CD4-positive, alpha-beta T cell (primary cell): ENCODE measurements around the gene RNF7. TPM values are rescaled to one million over a fixed set of nuclear protein-coding genes. Genes with fewer than 3 reads are reported as not detected.
"Not testable (repeated sequence)": the region's sequence is repeated elsewhere in the genome, so short reads cannot be mapped to it uniquely, and the experiment has no call there.

Source experiments
- ATAC-seq: fragments of 200-7000 bp; cut with Tn5 transposase; one replicate; pipeline ENCODE4 v1.10.0; 2022; ENCODE audit warnings: mild to moderate bottlenecking; ENCODE audit not compliant: poor library complexity
- CTCF ChIA-PET: fragments of 350-600 bp; sonication (Branson Sonifier 250); formaldehyde crosslinking; loops from one replicate; lab custom pipeline; 2021; ENCODE audit warnings: antibody characterized with exemption, inconsistent platforms; lab: Charles Lee
- POLR2A ChIA-PET: fragments of 350-600 bp; sonication (Branson Sonifier 250); formaldehyde crosslinking; loops from one replicate; lab custom pipeline; 2021; ENCODE audit warnings: antibody characterized with exemption, inconsistent platforms; lab: Charles Lee
- DNase-seq, 14 experiments: peaks; one replicate each; pipeline ENCODE4 v3.0.0-alpha.2; 2013 to 2020; ENCODE audit warnings: mixed read lengths in 2 of 14
- H3K27ac ChIP-seq, 2 donors: one replicate each; pipeline versions ENCODE4 v1.5.1 to v1.7.0; 2013; ENCODE audit warnings: low read length in 2 of 2, low read depth in 1 of 2, mild to moderate bottlenecking in 1 of 2
- H3K27me3 ChIP-seq, 2 experiments: 1 replicate in 1 of 2; 2 replicates in 1 of 2; pipeline versions ENCODE4 v1.6.1 to v1.7.0; 2013; ENCODE audit warnings: low read length in 2 of 2, control low read depth in 1 of 2, mild to moderate bottlenecking in 1 of 2, moderate library complexity in 1 of 2; ENCODE audit not compliant: insufficient read depth in 2 of 2, control insufficient read depth in 1 of 2
- H3K36me3 ChIP-seq: one replicate; pipeline ENCODE4 v1.6.1; 2013; ENCODE audit warnings: low read length, control low read depth; ENCODE audit not compliant: insufficient read depth
- H3K4me1 ChIP-seq: one replicate; pipeline ENCODE4 v1.6.1; 2013; ENCODE audit warnings: low read length, control low read depth; ENCODE audit not compliant: insufficient read depth
- H3K4me3 ChIP-seq: one replicate; pipeline ENCODE4 v1.5.1; 2013; ENCODE audit warnings: mild to moderate bottlenecking, low read length, moderate library complexity
- H3K9me3 ChIP-seq, 2 experiments: 1 replicate in 1 of 2; 2 replicates in 1 of 2; pipeline versions ENCODE4 v1.6.1 to v1.7.0; 2013; ENCODE audit warnings: low read length in 2 of 2, mild to moderate bottlenecking in 2 of 2, control low read depth in 1 of 2, moderate library complexity in 1 of 2; ENCODE audit not compliant: control insufficient read depth in 1 of 2, insufficient read depth in 1 of 2
- H3K27ac Mint-ChIP-seq: one replicate; pipeline ENCODE4 v1.8.0; 2020; ENCODE audit warnings: mixed read lengths
- H3K27me3 Mint-ChIP-seq: one replicate; pipeline ENCODE4 v1.8.0; 2021; ENCODE audit warnings: mixed read lengths
- H3K36me3 Mint-ChIP-seq: one replicate; pipeline ENCODE4 v1.8.0; 2021; ENCODE audit warnings: low read depth, mixed read lengths
- H3K4me1 Mint-ChIP-seq: one replicate; pipeline ENCODE4 v1.8.0; 2021; ENCODE audit warnings: low read depth, mixed read lengths
- H3K4me3 Mint-ChIP-seq: one replicate; pipeline ENCODE4 v1.8.0; 2020; ENCODE audit warnings: mild to moderate bottlenecking, mixed read lengths
- H3K9me3 Mint-ChIP-seq: one replicate; pipeline ENCODE4 v1.8.0; 2020; ENCODE audit warnings: mixed read lengths
- intact Hi-C, 2 experiments: fragments of 100-400 bp; cut with DNase I in 1 of 2; cut with micrococcal nuclease in 1 of 2; formaldehyde crosslinking; loops; one replicate each; pipeline versions ENCODE4 v1.15.1 to v1.9.0; 2023 to 2025; cut with DNase I, micrococcal nuclease
- total RNA-seq, 174 experiments: library from RNA in 2 of 174; stranded (reverse) in 2 of 174; gene quantifications; one replicate each; pipeline ENCODE4 v1.2.3 and lab custom pipeline; 2021 to 2026
- TF ChIP-seq, protein P1 (sequence below): fragments of 200-600 bp; IDR thresholded peaks from one replicate; pipeline ENCODE4 v1.8.0; 2022; ENCODE audit warnings: antibody characterized with exemption, mild to moderate bottlenecking

RNF7 gene
- total RNA-seq, 2 experiments from 2014 or later = 60.7 to 65.7 TPM

DNA sequence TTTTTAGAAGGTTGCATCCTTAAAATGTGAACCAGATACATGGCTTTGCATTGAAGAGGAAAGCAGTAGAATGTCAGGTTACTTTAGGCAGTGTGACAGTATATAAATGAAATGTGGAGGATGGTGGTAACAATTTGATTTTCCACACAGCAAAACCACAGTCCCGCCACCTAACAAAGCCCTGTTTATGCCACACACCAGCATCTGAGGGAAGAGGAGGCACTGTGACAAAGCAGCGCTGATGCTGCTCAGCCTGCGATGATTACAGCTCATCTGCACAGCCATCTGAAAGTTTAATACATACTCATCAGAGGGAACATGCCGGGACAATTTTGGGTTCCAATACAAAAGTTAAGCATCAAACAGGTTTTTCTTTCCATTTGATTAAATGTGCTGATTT lies 8.9 kb downstream of the RNF7 start:
- ATAC-seq (no peak), DNase-seq (no peak)
- intact Hi-C loops = loop anchor here in 1 of 2 experiments (10.0 kb wide), 1 partner anchor 1248 kb away; no protein-coding TSS in a partner anchor
- Histone ChIP-seq H3K4me3 (no peak overlapping the region), H3K27me3 (no peaks in the 10 kb centered on the region), H3K4me1 (peaks cover 3% of the 10 kb centered on the region), H3K27ac (no peak overlapping the region), H3K9me3 (no peaks in the 10 kb centered on the region), H3K36me3 (peaks cover 66% of the 10 kb centered on the region)
- CTCF ChIA-PET = no interaction called here
- Mint-ChIP-seq H3K27ac (no peak overlapping the region), H3K4me3 (no peak overlapping the region), H3K36me3 (peaks cover 78% of the 10 kb centered on the region), H3K4me1 (peaks cover 24% of the 10 kb centered on the region), H3K27me3 (no peaks in the 10 kb centered on the region), H3K9me3 (no peaks in the 10 kb centered on the region)
- TF ChIP-seq, protein P1, sequence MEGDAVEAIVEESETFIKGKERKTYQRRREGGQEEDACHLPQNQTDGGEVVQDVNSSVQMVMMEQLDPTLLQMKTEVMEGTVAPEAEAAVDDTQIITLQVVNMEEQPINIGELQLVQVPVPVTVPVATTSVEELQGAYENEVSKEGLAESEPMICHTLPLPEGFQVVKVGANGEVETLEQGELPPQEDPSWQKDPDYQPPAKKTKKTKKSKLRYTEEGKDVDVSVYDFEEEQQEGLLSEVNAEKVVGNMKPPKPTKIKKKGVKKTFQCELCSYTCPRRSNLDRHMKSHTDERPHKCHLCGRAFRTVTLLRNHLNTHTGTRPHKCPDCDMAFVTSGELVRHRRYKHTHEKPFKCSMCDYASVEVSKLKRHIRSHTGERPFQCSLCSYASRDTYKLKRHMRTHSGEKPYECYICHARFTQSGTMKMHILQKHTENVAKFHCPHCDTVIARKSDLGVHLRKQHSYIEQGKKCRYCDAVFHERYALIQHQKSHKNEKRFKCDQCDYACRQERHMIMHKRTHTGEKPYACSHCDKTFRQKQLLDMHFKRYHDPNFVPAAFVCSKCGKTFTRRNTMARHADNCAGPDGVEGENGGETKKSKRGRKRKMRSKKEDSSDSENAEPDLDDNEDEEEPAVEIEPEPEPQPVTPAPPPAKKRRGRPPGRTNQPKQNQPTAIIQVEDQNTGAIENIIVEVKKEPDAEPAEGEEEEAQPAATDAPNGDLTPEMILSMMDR = no peak
- POLR2A ChIA-PET = interaction anchor here (0.6 kb wide), 1 partner anchor 208 kb away, joined by 3 read pairs; no protein-coding TSS in a partner anchor

DNA sequence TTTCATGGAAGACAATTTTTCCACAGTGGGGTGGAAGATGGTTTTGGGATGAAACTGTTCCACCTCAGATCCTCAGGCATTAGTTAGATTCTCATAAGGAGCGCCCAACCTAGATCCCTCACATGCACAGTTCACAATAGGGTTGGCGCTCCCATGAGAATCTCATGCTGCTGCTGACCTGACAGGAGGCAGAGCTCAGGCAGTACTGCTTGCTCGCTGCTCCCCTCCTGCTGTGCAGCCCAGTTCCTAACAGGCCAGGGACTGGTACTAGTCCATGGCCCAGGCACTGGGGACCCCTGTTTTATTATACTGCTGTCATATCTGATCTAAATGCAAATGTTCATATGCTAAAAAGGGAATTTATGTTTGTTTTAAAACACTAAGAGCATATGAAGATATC lies 15.3 kb downstream of the RNF7 start:
- Mint-ChIP-seq H3K4me3 (no peak overlapping the region), H3K4me1 (no peaks in the 10 kb centered on the region), H3K9me3 (no peaks in the 10 kb centered on the region), H3K27ac (no peak overlapping the region), H3K27me3 (no peaks in the 10 kb centered on the region), H3K36me3 (peaks cover 32% of the 10 kb centered on the region)
- H3K4me1 ChIP-seq = no peaks in the 10 kb centered on the region
- H3K4me3 ChIP-seq = no peak overlapping the region
- TF ChIP-seq, protein P1 = no peak
- no peaks in the 10 kb centered on the region for H3K9me3 ChIP-seq
- ChIA-PET POLR2A (interaction anchor here (2.0 kb wide), 1 partner anchor 43 kb away, joined by 8 read pairs; no protein-coding TSS in a partner anchor), CTCF (no interaction called here)
- no peaks in the 10 kb centered on the region for H3K27me3 ChIP-seq
- intact Hi-C loops = no loop called here
- ATAC-seq (no peak), DNase-seq (no peak)
- H3K36me3 ChIP-seq = peaks cover 13% of the 10 kb centered on the region
- H3K27ac ChIP-seq = no peak overlapping the region

DNA sequence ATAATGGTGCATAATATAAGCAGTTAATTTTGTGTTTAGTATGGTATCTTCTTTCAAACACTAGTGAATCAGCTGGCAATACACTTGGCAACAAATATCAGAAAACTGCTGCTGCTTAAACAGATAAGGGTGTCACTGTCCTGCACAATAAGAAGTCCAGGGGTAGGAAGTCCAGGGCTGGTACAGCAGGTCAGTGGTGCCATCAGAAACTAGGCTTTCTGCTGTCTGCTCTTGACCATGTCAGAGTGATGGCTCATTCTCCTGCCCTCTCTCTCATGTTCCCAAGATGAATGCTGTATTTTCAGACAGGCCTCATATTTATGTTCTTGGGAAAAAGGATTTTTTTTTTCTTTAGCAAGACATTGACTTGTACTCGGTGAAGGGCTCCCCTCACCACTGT lies 15.9 kb downstream of the RNF7 start:
- no peak overlapping the region for H3K4me3 Mint-ChIP-seq
- peaks cover 26% of the 10 kb centered on the region for H3K36me3 Mint-ChIP-seq
- Histone ChIP-seq H3K9me3 (no peaks in the 10 kb centered on the region), H3K4me1 (no peaks in the 10 kb centered on the region), H3K27ac (no peak overlapping the region), H3K27me3 (no peaks in the 10 kb centered on the region), H3K4me3 (no peak overlapping the region), H3K36me3 (peaks cover 13% of the 10 kb centered on the region)
- no peak overlapping the region for H3K27ac Mint-ChIP-seq
- TF ChIP-seq, protein P1 = no peak
- H3K9me3 Mint-ChIP-seq = no peaks in the 10 kb centered on the region
- DNase-seq = no peak
- POLR2A ChIA-PET = no interaction called here
- H3K4me1 Mint-ChIP-seq = no peaks in the 10 kb centered on the region
- CTCF ChIA-PET = no interaction called here
- H3K27me3 Mint-ChIP-seq = no peaks in the 10 kb centered on the region
- no peak for ATAC-seq
- intact Hi-C loops = no loop called here

DNA sequence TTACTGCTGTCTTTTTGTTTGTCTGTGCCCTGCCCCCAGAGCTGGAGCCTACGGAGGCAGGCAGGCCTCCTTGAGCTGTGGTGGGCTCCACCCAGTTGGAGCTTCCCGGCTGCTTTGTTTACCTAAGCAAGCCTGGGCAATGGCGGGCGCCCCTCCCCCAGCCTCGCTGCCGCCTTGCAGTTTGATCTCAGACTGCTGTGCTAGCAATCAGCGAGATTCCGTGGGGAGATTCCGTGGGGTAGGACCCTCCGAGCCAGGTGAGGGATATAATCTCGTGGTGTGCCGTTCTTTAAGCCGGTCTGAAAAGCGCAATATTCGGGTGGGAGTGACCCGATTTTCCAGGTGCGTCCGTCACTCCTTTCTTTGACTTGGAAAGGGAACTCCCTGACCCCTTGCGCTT lies 24.5 kb downstream of the RNF7 start:
- intact Hi-C loops, H3K27ac Mint-ChIP-seq, H3K27ac ChIP-seq, H3K27me3 Mint-ChIP-seq, H3K4me1 ChIP-seq, H3K4me1 Mint-ChIP-seq, H3K27me3 ChIP-seq, CTCF ChIA-PET, ATAC-seq, H3K9me3 Mint-ChIP-seq, DNase-seq, H3K36me3 ChIP-seq, H3K36me3 Mint-ChIP-seq, H3K4me3 ChIP-seq, H3K4me3 Mint-ChIP-seq, H3K9me3 ChIP-seq, POLR2A ChIA-PET: not testable (repeated sequence)
